Right atrium auricular region (tissue), 2 donors: ENCODE data around the gene HAPLN3. TPM values are rescaled to one million over a fixed set of nuclear protein-coding genes. Genes with fewer than 3 reads are reported as not detected.

Source experiments
- DNase-seq: peaks from one replicate; pipeline ENCODE4 v3.0.0-alpha.2; 2019; ENCODE audit warnings: low spot score
- H3K27ac ChIP-seq, 2 donors: fragments of 200-600 bp; sonication (generic); 1 replicate in 1 of 2; 2 replicates in 1 of 2; pipeline ENCODE4 v1.5.1; 2016 to 2019
- H3K27me3 ChIP-seq, 2 donors: fragments of 200-600 bp; sonication (generic); one replicate each; pipeline versions ENCODE4 v1.5.1 to v1.6.0; 2017 to 2019
- H3K36me3 ChIP-seq: fragments of 200-600 bp; sonication (generic); one replicate; pipeline ENCODE4 v1.5.1; 2016
- H3K4me1 ChIP-seq, 2 donors: fragments of 200-600 bp; sonication (generic); one replicate each; pipeline versions ENCODE4 v1.5.1 to v1.6.0; 2017 to 2019
- H3K4me3 ChIP-seq, 2 donors: fragments of 200-600 bp; sonication (generic); 1 replicate in 1 of 2; 2 replicates in 1 of 2; pipeline ENCODE4 v1.5.1; 2017 to 2019; ENCODE audit warnings: mild to moderate bottlenecking in 1 of 2, moderate library complexity in 1 of 2
- H3K9me3 ChIP-seq, 2 donors: fragments of 200-600 bp; sonication (generic); one replicate each; pipeline ENCODE4 v1.5.1; 2019
- total RNA-seq, 2 donors: library from RNA; depleted of rRNA; stranded (reverse); fragments of >200 nt; gene quantifications; one replicate each; pipeline ENCODE4 v1.1.0, GENCODE V29; 2016
- TF ChIP-seq, protein P1 (sequence below), 2 donors: fragments of 200-600 bp; sonication (generic); IDR thresholded peaks; one replicate each; pipeline ENCODE4 v1.5.1; 2019; ENCODE audit warnings: antibody characterized with exemption in 2 of 2

HAPLN3 gene
- total RNA-seq, 2 donors from 2014 or later: 3.2 to 3.6 TPM

DNA sequence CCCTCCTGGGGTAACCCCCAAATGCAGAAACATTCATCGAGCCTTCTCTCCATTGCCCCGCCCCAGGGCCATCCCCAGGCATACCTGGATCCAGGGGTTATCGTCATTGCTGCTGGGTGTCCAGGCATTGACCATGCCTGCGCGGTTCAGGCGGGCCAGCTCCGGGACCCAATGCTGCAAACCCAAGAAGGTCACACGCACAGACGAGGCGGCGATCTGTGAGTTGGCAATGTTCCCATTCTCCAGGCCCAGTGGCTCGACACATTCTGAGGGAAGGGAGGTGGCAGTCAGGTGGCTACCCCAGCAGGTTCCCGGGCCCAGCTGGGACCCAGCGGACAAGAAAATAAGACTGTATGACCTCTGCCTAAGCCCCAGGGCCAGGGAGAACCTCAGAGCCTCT lies 11.8 kb upstream of the HAPLN3 start:
- Histone ChIP-seq H3K4me3 (no peak overlapping the region), H3K27ac (peak overlapping the region; percentile 66 to 91), H3K9me3 (no peaks in the 10 kb centered on the region), H3K27me3 (no peaks in the 10 kb centered on the region), H3K36me3 (peaks cover 78% of the 10 kb centered on the region), H3K4me1 (peaks cover 0 to 74% of the 10 kb centered on the region in 2 donors)
- no peak for DNase-seq
- TF ChIP-seq, protein P1, sequence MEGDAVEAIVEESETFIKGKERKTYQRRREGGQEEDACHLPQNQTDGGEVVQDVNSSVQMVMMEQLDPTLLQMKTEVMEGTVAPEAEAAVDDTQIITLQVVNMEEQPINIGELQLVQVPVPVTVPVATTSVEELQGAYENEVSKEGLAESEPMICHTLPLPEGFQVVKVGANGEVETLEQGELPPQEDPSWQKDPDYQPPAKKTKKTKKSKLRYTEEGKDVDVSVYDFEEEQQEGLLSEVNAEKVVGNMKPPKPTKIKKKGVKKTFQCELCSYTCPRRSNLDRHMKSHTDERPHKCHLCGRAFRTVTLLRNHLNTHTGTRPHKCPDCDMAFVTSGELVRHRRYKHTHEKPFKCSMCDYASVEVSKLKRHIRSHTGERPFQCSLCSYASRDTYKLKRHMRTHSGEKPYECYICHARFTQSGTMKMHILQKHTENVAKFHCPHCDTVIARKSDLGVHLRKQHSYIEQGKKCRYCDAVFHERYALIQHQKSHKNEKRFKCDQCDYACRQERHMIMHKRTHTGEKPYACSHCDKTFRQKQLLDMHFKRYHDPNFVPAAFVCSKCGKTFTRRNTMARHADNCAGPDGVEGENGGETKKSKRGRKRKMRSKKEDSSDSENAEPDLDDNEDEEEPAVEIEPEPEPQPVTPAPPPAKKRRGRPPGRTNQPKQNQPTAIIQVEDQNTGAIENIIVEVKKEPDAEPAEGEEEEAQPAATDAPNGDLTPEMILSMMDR (IDR thresholded peaks at IDR 0.05): no peak

DNA sequence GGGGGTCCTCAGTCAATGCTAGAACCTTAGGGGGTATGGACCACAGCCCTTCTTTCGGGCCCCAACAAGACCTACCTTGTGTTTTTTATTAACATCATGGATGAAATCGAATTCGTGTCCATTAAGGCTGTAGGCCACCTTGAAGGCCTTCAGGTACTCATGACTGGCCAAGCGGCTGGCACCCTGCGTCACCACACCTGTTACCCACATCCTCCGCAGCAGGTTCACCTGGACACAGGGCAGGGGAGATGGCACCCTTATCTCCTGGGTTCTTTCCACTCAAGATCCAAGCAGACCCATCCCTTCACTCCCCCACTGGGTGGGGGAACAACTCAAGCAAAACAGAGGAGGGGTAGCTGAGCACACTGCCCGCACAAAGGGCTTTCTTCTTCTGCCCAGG lies 11.2 kb upstream of the HAPLN3 start:
- Histone ChIP-seq H3K9me3 (no peaks in the 10 kb centered on the region), H3K27ac (peak overlapping the region; percentile 66 to 91), H3K4me1 (peaks cover 0 to 73% of the 10 kb centered on the region in 2 donors), H3K36me3 (peaks cover 84% of the 10 kb centered on the region), H3K4me3 (no peak overlapping the region), H3K27me3 (no peaks in the 10 kb centered on the region)
- DNase-seq: no peak
- TF ChIP-seq, protein P1 (IDR thresholded peaks at IDR 0.05): no peak

DNA sequence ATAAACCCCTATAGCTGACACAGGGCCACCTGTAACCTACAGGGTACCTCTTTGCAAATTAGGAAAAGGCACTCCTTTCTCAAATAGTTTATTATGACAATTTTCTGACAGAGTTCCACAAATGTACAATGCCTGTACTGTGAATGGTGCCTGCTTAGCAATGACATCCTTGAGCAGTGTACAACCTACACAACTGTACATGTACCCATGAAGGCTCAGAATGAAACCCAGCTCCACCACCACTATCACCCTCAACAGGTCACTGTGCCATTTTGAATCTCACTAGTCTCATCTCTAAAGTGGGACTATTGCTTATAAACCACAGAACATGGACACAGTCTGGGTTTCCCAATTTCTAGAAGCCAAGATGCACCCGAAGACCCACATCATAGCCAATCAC lies 10.8 kb upstream of the HAPLN3 start:
- no peaks in the 10 kb centered on the region for H3K27me3 ChIP-seq
- TF ChIP-seq, protein P1 (IDR thresholded peaks at IDR 0.05): no peak
- no peaks in the 10 kb centered on the region for H3K9me3 ChIP-seq
- H3K36me3 ChIP-seq: peaks cover 88% of the 10 kb centered on the region
- no peak for DNase-seq
- peaks cover 0 to 73% of the 10 kb centered on the region in 2 donors for H3K4me1 ChIP-seq
- H3K4me3 ChIP-seq: no peak overlapping the region
- H3K27ac ChIP-seq: peak overlapping the region; percentile 32 to 66

DNA sequence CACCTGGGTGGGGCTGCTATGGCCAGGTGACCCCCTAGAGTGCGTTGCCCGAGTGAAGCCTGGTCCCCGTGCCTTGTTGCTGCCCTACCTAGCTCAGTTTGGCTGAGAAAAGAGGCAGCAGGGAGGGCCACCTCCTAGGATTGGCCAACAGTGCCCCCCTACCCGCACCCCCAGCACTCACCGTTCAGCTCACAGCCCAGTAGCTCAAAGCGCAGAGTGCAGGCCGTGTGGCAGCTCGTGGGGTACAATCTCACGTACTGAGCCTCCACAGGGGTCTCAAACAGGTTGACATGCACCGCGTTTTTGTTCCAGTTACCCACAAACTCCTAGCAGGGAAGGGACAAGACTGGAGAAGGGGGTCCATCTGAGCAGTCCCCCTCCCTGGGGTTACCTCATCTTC lies 10.2 kb upstream of the HAPLN3 start:
- TF ChIP-seq, protein P1 (IDR thresholded peaks at IDR 0.05): no peak
- H3K9me3 ChIP-seq: no peaks in the 10 kb centered on the region
- DNase-seq: no peak
- peaks cover 0 to 68% of the 10 kb centered on the region in 2 donors for H3K4me1 ChIP-seq
- no peaks in the 10 kb centered on the region for H3K27me3 ChIP-seq
- H3K36me3 ChIP-seq: peaks cover 93% of the 10 kb centered on the region
- peak overlapping the region; percentile 32 to 38 for H3K27ac ChIP-seq
- H3K4me3 ChIP-seq: no peak overlapping the region

- peak; percentile 89 for DNase-seq
- Histone ChIP-seq H3K4me1 (peaks cover 0 to 64% of the 10 kb centered on the region in 2 donors), H3K4me3 (no peak overlapping the region), H3K27me3 (no peaks in the 10 kb centered on the region), H3K36me3 (peaks cover 93% of the 10 kb centered on the region), H3K9me3 (no peaks in the 10 kb centered on the region), H3K27ac (peak overlapping the region; percentile 32 to 38)
- TF ChIP-seq, protein P1 (IDR thresholded peaks at IDR 0.05): peak; percentile 96 to 100
Observed at GRCh38 chr15:88904624-88905327, 9.4 kb upstream of the HAPLN3 start.

- no peak for DNase-seq
- TF ChIP-seq, protein P1 (IDR thresholded peaks at IDR 0.05): no peak
- H3K27ac ChIP-seq: peak overlapping the region in 1 of 2 donors; percentile 32
- no peaks in the 10 kb centered on the region for H3K9me3 ChIP-seq
- H3K36me3 ChIP-seq: peaks cover 93% of the 10 kb centered on the region
- H3K4me3 ChIP-seq: no peak overlapping the region
- no peaks in the 10 kb centered on the region for H3K27me3 ChIP-seq
- H3K4me1 ChIP-seq: peaks cover 0 to 62% of the 10 kb centered on the region in 2 donors
Observed at GRCh38 chr15:88904257-88904623, 8.9 kb upstream of the HAPLN3 start.
